Measurements from ENCODE around the gene PRUNE2. TPM values are rescaled to one million over a fixed set of nuclear protein-coding genes. Genes with fewer than 3 reads are reported as not detected.

PRUNE2 gene
- polyA plus RNA-seq, 3 donors = 0.72 to 1.8 (median 1.5) TPM

DNA sequence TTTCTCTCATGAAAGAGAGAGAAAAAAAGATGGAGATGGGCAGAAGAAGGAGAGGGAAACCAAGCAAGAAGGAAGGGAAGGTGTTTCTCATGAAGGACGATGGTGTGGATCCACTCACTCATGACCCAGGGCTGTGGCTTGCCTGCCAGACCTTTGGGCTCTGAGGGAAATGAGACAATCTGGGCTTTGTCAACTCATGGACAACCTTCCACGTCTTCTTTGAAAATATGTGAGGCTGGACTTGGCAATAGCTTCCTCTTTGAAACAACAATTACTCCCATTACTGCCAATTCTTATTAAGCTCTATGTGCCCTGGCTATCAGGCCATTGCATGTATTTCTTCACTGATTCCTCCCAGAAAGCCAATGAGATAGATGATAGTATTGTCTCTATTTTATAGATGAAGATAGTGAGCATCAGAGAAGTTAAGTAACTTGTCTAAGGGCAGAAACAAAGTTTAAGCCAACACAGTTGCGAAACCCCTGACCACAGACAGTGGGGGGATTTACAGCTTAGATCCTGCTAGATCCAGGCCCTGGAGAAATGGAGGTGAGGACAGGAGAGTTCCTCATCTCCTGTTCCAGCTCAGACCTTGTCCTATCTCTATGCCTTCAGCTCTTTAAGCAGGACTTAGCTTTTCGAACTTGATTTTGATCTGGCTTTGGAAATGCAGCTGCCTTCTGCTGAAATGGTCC, 314.5 kb downstream of the PRUNE2 start:
- peak overlapping the region in 1 of 2 donors; percentile 21 for H3K27ac ChIP-seq (ENCODE audit: low read depth in 1 of 2, low read length in 2 of 2)
- H3K4me1 ChIP-seq (ENCODE audit: control insufficient read depth in 1 of 2, insufficient read depth in 2 of 2, low read length in 2 of 2) = peaks cover 81 to 89% of the 10 kb centered on the region in 2 donors
- TF ChIP-seq, protein P1, sequence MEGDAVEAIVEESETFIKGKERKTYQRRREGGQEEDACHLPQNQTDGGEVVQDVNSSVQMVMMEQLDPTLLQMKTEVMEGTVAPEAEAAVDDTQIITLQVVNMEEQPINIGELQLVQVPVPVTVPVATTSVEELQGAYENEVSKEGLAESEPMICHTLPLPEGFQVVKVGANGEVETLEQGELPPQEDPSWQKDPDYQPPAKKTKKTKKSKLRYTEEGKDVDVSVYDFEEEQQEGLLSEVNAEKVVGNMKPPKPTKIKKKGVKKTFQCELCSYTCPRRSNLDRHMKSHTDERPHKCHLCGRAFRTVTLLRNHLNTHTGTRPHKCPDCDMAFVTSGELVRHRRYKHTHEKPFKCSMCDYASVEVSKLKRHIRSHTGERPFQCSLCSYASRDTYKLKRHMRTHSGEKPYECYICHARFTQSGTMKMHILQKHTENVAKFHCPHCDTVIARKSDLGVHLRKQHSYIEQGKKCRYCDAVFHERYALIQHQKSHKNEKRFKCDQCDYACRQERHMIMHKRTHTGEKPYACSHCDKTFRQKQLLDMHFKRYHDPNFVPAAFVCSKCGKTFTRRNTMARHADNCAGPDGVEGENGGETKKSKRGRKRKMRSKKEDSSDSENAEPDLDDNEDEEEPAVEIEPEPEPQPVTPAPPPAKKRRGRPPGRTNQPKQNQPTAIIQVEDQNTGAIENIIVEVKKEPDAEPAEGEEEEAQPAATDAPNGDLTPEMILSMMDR (IDR thresholded peaks at IDR 0.05) = no peak
- intact Hi-C loops (cut with micrococcal nuclease) = no loop called here
- H3K9me3 ChIP-seq (replicated peaks in 1 of 2; ENCODE audit: control insufficient read depth in 1 of 2, insufficient read depth in 1 of 2, low read length in 2 of 2) = no peaks in the 10 kb centered on the region
- no peak overlapping the region for H2AFZ ChIP-seq (ENCODE audit: insufficient read depth, low read depth, low read length, poor library complexity, severe bottlenecking)
- no peak overlapping the region for H3K9ac ChIP-seq (ENCODE audit: insufficient read depth, low read length, poor library complexity, severe bottlenecking)
- Mint-ChIP-seq H3K27me3 (ENCODE audit: low read depth in 3 of 3) (peaks cover 0 to 3% (median 2%) of the 10 kb centered on the region in 3 donors), H3K4me1 (peaks cover 72% of the 10 kb centered on the region), H3K27ac (peak overlapping the region; percentile 6 to 86 (median 85)), H3K9me3 (peaks cover 0 to 2% (median 0%) of the 10 kb centered on the region in 7 donors), H3K36me3 (peaks cover 0 to 3% of the 10 kb centered on the region in 2 donors), H3K4me3 (no peak overlapping the region)
- no peak overlapping the region for H3K4me3 ChIP-seq (replicated peaks in 1 of 3; ENCODE audit: low read depth in 2 of 3, low read length in 3 of 3)
- H3K36me3 ChIP-seq (replicated peaks in 1 of 2; ENCODE audit: control insufficient read depth in 1 of 2, insufficient read depth in 2 of 2, low read length in 2 of 2) = no peaks in the 10 kb centered on the region
- H3K27me3 ChIP-seq (ENCODE audit: control insufficient read depth in 2 of 2, insufficient read depth in 2 of 2, low read length in 2 of 2) = no peaks in the 10 kb centered on the region
- H3K79me2 ChIP-seq (ENCODE audit: insufficient read depth, low read length) = no peaks in the 10 kb centered on the region
- WGBS (ENCODE audit: insufficient coverage) = 40% methylated on average over 2 of the region's 4 CpGs
- no peaks in the 10 kb centered on the region for H4K20me1 ChIP-seq (ENCODE audit: insufficient read depth, low read length)
- no peak overlapping the region for H3K4me2 ChIP-seq (replicated peaks; ENCODE audit: extremely low read depth, low read length, poor library complexity, severe bottlenecking)
- peak in 2 of 3 donors; percentile 73 to 74 for DNase-seq

DNA sequence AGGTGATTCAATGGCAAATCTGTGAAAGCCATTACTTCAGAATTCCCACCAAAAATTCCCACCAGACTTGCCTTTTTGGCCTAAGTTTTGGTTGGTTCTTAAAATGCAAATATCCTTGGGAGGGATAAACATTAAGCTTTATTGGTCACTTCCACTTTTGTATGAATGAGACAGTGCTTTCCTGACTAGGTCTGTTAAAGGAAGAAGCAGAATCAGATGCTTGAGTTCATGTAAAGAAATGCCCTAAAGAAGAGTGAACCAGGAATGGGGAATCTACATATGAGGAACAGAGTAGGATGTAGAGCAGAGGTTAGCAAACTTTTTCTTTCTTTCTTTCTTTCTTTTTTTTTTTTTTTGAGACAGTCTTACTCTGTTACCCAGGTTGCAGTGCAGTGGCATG, 317.6 kb downstream of the PRUNE2 start:
- Histone ChIP-seq H3K79me2 (ENCODE audit: insufficient read depth, low read length) (no peaks in the 10 kb centered on the region), H3K36me3 (replicated peaks in 1 of 2; ENCODE audit: control insufficient read depth in 1 of 2, insufficient read depth in 2 of 2, low read length in 2 of 2) (no peaks in the 10 kb centered on the region), H3K9ac (ENCODE audit: insufficient read depth, low read length, poor library complexity, severe bottlenecking) (no peak overlapping the region), H3K4me3 (replicated peaks in 1 of 3; ENCODE audit: low read depth in 2 of 3, low read length in 3 of 3) (no peak overlapping the region), H3K4me1 (ENCODE audit: control insufficient read depth in 1 of 2, insufficient read depth in 2 of 2, low read length in 2 of 2) (peaks cover 81 to 84% of the 10 kb centered on the region in 2 donors), H3K9me3 (replicated peaks in 1 of 2; ENCODE audit: control insufficient read depth in 1 of 2, insufficient read depth in 1 of 2, low read length in 2 of 2) (no peaks in the 10 kb centered on the region), H3K27ac (ENCODE audit: low read depth in 1 of 2, low read length in 2 of 2) (peak overlapping the region in 1 of 2 donors; percentile 58), H4K20me1 (ENCODE audit: insufficient read depth, low read length) (no peaks in the 10 kb centered on the region), H3K4me2 (replicated peaks; ENCODE audit: extremely low read depth, low read length, poor library complexity, severe bottlenecking) (no peak overlapping the region), H2AFZ (ENCODE audit: insufficient read depth, low read depth, low read length, poor library complexity, severe bottlenecking) (no peak overlapping the region), H3K27me3 (ENCODE audit: control insufficient read depth in 2 of 2, insufficient read depth in 2 of 2, low read length in 2 of 2) (no peaks in the 10 kb centered on the region)
- TF ChIP-seq, protein P1 (IDR thresholded peaks at IDR 0.05) = no peak
- H3K4me1 Mint-ChIP-seq = peaks cover 77% of the 10 kb centered on the region
- H3K27me3 Mint-ChIP-seq (ENCODE audit: low read depth in 3 of 3) = peaks cover 0 to 2% (median 2%) of the 10 kb centered on the region in 3 donors
- H3K36me3 Mint-ChIP-seq = peaks cover 0 to 3% of the 10 kb centered on the region in 2 donors
- H3K9me3 Mint-ChIP-seq = peaks cover 0 to 3% (median 0%) of the 10 kb centered on the region in 7 donors
- H3K27ac Mint-ChIP-seq = peak overlapping the region in 6 of 7 donors; percentile 16 to 76 (median 56)
- intact Hi-C loops (cut with micrococcal nuclease) = no loop called here
- no peak overlapping the region for H3K4me3 Mint-ChIP-seq
- peak in 2 of 3 donors; percentile 54 to 60 for DNase-seq

All from CD14-positive monocyte (primary cell).